ENCODE results near the gene TTC4.
"Not testable (repeated sequence)": the region's sequence is repeated elsewhere in the genome, so short reads cannot be mapped to it uniquely, and the experiment has no call there.

The TTC4 gene

DNA sequence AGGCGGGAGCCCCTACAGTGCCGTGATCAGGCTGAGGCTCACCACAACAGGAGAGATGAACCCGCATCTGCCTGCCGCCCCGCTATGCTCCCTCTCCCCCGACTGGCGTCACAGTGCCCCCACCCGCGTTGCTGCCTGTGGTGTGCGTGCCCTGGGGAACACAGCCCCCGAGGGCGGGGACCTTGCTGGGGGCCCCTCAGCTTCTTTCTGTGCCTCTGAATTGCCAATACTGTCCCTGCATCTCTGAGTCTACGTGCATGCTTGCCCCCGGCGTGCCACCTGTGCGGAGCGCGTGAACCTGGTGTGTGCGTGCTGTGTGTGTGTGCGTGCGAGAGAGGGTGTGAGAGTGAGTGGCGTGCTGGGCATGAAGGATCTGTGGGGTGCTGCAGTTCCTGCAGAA is 38.4 kb downstream of the TTC4 start:
- DNase-seq, result no peak

DNA sequence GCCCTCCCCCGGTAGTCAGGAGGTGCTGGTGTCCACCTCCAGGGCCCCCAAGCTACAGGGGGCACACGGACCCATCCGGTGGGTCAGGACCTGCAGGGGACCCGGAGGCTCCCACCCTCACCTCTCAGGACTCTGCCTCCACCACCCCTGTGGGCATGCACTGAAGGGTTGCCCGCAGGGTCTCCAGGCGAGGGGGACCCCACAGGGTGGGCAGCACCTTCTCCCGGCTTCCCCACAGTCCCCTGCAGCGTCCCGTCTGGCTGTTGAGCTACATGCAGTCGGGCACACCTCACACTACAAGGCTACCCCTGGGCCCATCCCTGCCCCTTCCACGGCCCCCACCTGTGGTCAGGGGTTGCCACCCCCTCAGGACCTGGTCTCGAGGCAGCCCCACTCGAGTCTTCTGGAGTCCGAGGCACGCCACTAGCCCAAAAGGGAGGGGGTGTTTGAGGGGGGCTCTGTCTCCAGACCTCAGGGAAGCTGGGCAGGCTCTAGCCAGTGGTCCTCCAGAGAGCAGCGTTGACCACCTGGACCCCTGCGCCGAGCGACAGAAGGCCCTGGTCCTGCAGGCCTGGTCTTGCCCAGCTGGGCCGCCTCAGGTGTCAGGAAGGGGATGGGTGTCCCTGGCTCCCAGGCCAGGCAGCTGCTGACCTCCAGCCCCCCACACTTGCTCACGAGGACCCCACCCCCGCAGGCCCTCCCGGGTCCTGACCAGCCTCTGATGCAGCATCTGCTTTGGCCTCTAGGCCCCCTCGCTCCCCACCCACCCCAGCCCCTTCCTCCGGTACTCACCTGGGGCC is 39.0 kb downstream of the TTC4 start:
- no peak for DNase-seq

DNA sequence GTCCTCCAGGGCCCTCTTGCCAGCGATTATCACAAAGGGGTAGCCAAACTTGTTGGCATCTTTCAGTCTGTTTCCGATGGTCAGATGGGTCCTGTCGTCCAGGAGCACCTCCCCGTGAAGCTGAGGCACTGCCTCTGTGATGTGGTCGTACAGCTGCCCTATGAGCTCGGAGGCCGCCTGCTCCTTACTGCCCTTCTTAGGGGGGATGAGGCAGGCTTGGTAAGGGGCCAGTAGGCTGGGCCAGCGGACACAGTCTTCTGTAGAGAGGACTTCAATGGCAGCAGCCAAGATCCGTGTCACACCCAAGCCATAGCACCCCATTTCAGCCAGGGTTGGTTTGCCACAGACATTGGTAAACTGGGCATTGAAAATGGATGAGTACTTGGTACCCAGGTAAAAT is 42.2 kb downstream of the TTC4 start:
- DNase-seq, result no peak

GRCh38 chr1:54758678-54759348 is 43.2 kb downstream of the TTC4 start:
- no peak for DNase-seq

GRCh38 chr1:54763816-54764132 is 48.1 kb downstream of the TTC4 start:
- DNase-seq, result no peak

- peak; percentile 95 for DNase-seq
Observed at GRCh38 chr1:54764133-54764921, 48.7 kb downstream of the TTC4 start, which contains the start of gene PARS2. Gene PARS2 (minus strand): TSS chr1:54764523. CDS start chr1:54759161, 5,362 bp downstream.

- DNase-seq, result no peak
Observed at GRCh38 chr1:54764922-54765561, 49.4 kb downstream of the TTC4 start.

DNA sequence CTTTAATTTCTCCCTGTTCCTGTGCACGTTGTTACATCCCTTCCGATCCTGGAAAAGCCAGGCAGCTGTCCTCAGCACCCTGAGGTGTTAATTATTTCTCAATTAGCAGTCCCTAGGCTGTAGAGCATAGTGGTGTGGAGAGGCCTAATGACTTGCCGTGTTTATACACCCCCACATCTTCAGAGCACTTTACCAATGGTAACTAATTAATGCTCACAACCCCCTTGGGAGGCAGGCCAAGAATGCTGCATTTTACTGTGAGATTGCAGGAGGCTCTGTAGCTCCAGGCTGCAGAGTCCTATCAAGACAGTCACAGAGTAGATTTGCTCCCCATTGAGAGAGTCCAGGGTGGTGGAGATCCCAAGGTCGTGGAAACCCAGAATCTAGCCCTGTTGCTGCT is 51.1 kb downstream of the TTC4 start:
- DNase-seq, result peak; percentile 36

GRCh38 chr1:54767526-54767925 is 51.9 kb downstream of the TTC4 start:
- DNase-seq, result no peak

- DNase-seq, result no peak
Observed at GRCh38 chr1:54768093-54768492, 52.4 kb downstream of the TTC4 start.

- DNase-seq, result no peak
Observed at GRCh38 chr1:54772951-54773350, 57.3 kb downstream of the TTC4 start.

DNA sequence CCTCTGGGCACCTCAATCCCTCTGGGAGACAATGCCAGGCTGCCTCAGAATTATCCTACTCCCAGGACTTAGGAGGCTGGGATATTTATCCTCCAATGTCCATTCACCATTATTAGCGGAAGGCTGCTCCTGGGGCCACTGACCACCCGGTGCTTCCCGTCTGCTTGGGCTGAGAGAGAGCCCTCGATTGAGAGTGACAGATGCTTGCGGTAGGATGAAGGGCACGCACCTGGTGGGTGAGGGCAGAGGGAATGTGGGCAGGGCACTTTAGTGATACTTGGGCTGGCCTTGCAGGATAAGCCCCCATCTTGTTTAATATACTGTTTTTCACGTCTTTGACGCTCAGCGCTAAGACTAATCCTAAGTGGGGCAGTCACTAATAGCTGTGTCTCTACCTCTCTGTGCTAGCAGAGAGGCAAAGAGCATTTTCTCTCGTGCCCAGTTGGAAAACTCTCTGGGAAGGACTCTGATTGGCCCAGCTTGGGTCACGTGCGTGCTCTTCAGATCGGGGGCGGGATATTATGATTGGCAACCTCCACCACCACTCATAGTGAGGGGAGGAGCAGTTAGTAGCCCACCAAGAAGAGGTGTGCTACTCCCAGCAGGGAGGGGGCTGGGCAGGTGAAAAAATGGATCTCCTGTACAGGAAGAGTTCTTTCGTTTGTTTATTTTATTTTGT is 59.3 kb downstream of the TTC4 start:
- DNase-seq, result no peak

- DNase-seq, result not testable (repeated sequence)
Observed at GRCh38 chr1:54775828-54776721, 60.4 kb downstream of the TTC4 start.

DNA sequence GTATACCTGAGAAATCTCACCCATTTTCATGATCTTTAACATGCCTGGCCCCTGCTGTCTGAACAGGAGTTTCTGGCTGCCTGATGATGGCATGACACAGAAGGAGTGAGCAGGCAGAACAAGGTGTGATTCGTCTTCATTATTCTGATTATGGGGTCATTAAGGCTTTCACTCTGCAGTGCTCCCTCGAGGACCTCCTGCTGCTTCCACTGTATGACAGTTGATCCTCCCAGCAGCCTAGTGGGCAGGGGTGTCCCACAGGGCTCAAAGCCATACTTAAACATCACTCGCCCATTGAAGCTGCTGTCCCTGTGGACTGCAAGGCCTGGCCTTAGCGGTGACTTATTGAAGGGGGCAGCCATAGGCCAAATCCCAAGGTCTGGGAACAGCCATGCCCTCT is 61.4 kb downstream of the TTC4 start:
- DNase-seq, result no peak

- no peak for DNase-seq
Observed at GRCh38 chr1:54777431-54777830, 61.8 kb downstream of the TTC4 start.

- no peak for DNase-seq
Observed at GRCh38 chr1:54781023-54781723, 65.5 kb downstream of the TTC4 start.

GRCh38 chr1:54782156-54782555 is 66.5 kb downstream of the TTC4 start:
- DNase-seq, result no peak

DNA sequence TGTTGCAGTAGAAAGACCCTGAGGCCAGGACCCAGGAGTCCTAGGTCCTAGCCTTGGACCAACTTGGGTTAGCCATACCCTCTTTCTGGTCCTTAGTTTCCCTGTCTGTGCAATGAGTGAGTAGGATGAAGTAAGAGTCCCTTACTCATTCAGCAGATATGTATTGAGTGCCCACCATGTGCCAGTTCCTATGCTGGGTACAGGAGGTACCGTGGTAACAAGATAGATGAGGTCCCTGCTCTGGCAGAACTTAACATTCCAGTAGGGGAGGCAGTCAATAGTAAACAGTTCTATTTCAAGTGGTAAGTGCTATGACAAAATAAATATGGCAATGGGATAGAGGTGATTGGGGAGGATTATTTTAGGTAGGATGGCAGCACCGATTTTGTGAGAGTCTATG is 66.9 kb downstream of the TTC4 start:
- no peak for DNase-seq

DNA sequence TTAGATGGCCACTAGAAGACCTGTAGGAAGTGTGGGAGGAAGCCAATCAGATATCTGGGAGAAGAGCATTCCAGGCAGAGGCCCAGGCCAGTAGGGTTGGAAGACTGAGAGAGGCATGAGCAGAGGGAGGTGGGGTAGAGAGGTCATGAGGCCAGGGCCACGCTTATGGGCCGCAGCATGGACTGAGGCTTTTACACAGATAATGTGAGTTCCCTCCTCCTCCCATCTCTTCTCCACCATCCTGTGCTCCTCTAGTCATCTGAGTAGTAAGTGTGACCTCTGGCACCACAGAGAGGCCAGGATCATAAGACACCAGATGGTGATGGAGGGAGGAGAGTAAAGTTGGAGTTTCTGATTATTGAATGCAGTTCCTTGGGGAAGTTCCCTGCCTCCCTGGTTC is 68.4 kb downstream of the TTC4 start:
- no peak for DNase-seq

- no peak for DNase-seq
Observed at GRCh38 chr1:54786778-54787177, 71.1 kb downstream of the TTC4 start.

GRCh38 chr1:54787604-54788003 is 71.9 kb downstream of the TTC4 start:
- no peak for DNase-seq

All from NCI-H1417 treated with DMSO at 0.1 percent for 48 hours (cell line).